ENCODE measurements around the gene EDNRB. TPM values are rescaled to one million over a fixed set of nuclear protein-coding genes. Genes with fewer than 3 reads are reported as not detected.

Gene EDNRB
- total RNA-seq, 2 donors from 2014 or later: 23.1 to 28.7 TPM

GRCh38 chr13:77892491-77892890 lies 26.1 kb downstream of the EDNRB start:
- intact Hi-C loops (cut with DNase I): no loop called here
- no peak overlapping the region for H3K4me3 ChIP-seq
- H3K9me3 ChIP-seq: no peaks in the 10 kb centered on the region
- H3K27me3 ChIP-seq: no peaks in the 10 kb centered on the region
- ATAC-seq (no peak), DNase-seq (no peak)
- no peaks in the 10 kb centered on the region for H3K4me1 ChIP-seq
- no peak overlapping the region for H3K27ac ChIP-seq
- TF ChIP-seq CTCF (IDR thresholded peaks at IDR 0.05) (no peak), POLR2A (IDR thresholded peaks at IDR 0.05) (no peak)
- H3K36me3 ChIP-seq (replicated peaks in 1 of 2; ENCODE audit: insufficient read depth in 1 of 2, low read depth in 2 of 2): no peaks in the 10 kb centered on the region

- no peaks in the 10 kb centered on the region for H3K36me3 ChIP-seq (replicated peaks in 1 of 2; ENCODE audit: insufficient read depth in 1 of 2, low read depth in 2 of 2)
- no peak for TF ChIP-seq CTCF (IDR thresholded peaks at IDR 0.05)
- TF ChIP-seq POLR2A (IDR thresholded peaks at IDR 0.05): no peak
- no peak overlapping the region for H3K4me3 ChIP-seq
- H3K27ac ChIP-seq: no peak overlapping the region
- no peaks in the 10 kb centered on the region for H3K27me3 ChIP-seq
- ATAC-seq (no peak), DNase-seq (no peak)
- intact Hi-C loops (cut with DNase I): no loop called here
- WGBS, 2 donors: 34 to 40% methylated on average over 2 of the region's 2 CpGs
- H3K9me3 ChIP-seq: no peaks in the 10 kb centered on the region
- H3K4me1 ChIP-seq: no peaks in the 10 kb centered on the region
Measured at GRCh38 chr13:77891486-77891885, 27.1 kb downstream of the EDNRB start.

- Histone ChIP-seq H3K4me1 (no peaks in the 10 kb centered on the region), H3K36me3 (replicated peaks in 1 of 2; ENCODE audit: insufficient read depth in 1 of 2, low read depth in 2 of 2) (no peaks in the 10 kb centered on the region), H3K4me3 (no peak overlapping the region), H3K27me3 (no peaks in the 10 kb centered on the region), H3K9me3 (no peaks in the 10 kb centered on the region), H3K27ac (no peak overlapping the region)
- 37 to 56% methylated on average over 1 of the region's 1 CpG for WGBS, 2 donors
- intact Hi-C loops (cut with DNase I): no loop called here
- DNase-seq: no peak
- no peak for ATAC-seq
- TF ChIP-seq POLR2A (IDR thresholded peaks at IDR 0.05) (no peak), CTCF (IDR thresholded peaks at IDR 0.05) (no peak)
Measured at GRCh38 chr13:77891041-77891440, 27.6 kb downstream of the EDNRB start.

- H3K27ac ChIP-seq: no peak overlapping the region
- no peaks in the 10 kb centered on the region for H3K36me3 ChIP-seq (replicated peaks in 1 of 2; ENCODE audit: insufficient read depth in 1 of 2, low read depth in 2 of 2)
- ATAC-seq (no peak), DNase-seq (no peak)
- 63 to 64% methylated on average over 2 of the region's 2 CpGs for WGBS, 2 donors
- no peaks in the 10 kb centered on the region for H3K9me3 ChIP-seq
- no peaks in the 10 kb centered on the region for H3K27me3 ChIP-seq
- no peaks in the 10 kb centered on the region for H3K4me1 ChIP-seq
- H3K4me3 ChIP-seq: no peak overlapping the region
- intact Hi-C loops (cut with DNase I): no loop called here
- no peak for TF ChIP-seq CTCF (IDR thresholded peaks at IDR 0.05)
- no peak for TF ChIP-seq POLR2A (IDR thresholded peaks at IDR 0.05)
Measured at GRCh38 chr13:77883328-77883727, 35.3 kb downstream of the EDNRB start.

- intact Hi-C loops (cut with DNase I): no loop called here
- 69 to 78% methylated on average over 1 of the region's 1 CpG for WGBS, 2 donors
- no peaks in the 10 kb centered on the region for H3K27me3 ChIP-seq
- ATAC-seq (no peak), DNase-seq (no peak)
- H3K4me3 ChIP-seq: no peak overlapping the region
- no peak for TF ChIP-seq POLR2A (IDR thresholded peaks at IDR 0.05)
- TF ChIP-seq CTCF (IDR thresholded peaks at IDR 0.05): no peak
- no peak overlapping the region for H3K27ac ChIP-seq
- H3K4me1 ChIP-seq: no peaks in the 10 kb centered on the region
- H3K9me3 ChIP-seq: no peaks in the 10 kb centered on the region
- no peaks in the 10 kb centered on the region for H3K36me3 ChIP-seq (replicated peaks in 1 of 2; ENCODE audit: insufficient read depth in 1 of 2, low read depth in 2 of 2)
Measured at GRCh38 chr13:77878190-77878589, 40.4 kb downstream of the EDNRB start.
